OCI-LY7 (cell line): ENCODE measurements around the gene PSME4.

Source experiments
- EZH2phosphoT487 ChIP-seq: fragments of 200-600 bp; sonication (generic); IDR thresholded peaks from 2 replicates; pipeline ENCODE4 v1.6.1; 2018; ENCODE audit warnings: low read depth, borderline replicate concordance, mild to moderate bottlenecking, mixed run types, antibody characterized with exemption, low read length, moderate library complexity, mixed read lengths
- TF ChIP-seq, protein P1 (sequence below): fragments of 200-600 bp; sonication (generic); conservative IDR thresholded peaks from 2 replicates; pipeline ENCODE4 v1.5.1; 2014; ENCODE audit warnings: mild to moderate bottlenecking, antibody characterized with exemption, low read length, moderate library complexity, mixed read lengths

DNA sequence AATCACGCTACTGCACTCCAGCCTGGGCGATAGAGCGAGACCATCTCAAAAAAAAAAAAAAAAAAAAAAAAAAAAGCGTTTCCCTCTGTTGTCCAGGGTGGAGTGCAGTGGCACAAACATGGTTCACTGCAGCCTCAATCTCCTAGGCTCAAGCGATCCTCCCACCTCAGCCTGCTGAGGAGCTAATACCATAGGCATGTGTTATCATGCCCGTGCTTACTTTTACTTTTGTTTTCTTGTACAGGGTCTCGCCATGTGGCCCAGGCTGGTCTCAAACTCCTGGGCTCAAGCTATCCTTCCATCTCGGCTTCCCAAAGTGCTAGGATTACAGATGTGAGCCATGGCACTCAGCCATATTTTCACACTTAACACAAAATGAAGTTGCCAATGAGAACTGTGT lies 37.5 kb downstream of the PSME4 start:
- TF ChIP-seq, protein P1, sequence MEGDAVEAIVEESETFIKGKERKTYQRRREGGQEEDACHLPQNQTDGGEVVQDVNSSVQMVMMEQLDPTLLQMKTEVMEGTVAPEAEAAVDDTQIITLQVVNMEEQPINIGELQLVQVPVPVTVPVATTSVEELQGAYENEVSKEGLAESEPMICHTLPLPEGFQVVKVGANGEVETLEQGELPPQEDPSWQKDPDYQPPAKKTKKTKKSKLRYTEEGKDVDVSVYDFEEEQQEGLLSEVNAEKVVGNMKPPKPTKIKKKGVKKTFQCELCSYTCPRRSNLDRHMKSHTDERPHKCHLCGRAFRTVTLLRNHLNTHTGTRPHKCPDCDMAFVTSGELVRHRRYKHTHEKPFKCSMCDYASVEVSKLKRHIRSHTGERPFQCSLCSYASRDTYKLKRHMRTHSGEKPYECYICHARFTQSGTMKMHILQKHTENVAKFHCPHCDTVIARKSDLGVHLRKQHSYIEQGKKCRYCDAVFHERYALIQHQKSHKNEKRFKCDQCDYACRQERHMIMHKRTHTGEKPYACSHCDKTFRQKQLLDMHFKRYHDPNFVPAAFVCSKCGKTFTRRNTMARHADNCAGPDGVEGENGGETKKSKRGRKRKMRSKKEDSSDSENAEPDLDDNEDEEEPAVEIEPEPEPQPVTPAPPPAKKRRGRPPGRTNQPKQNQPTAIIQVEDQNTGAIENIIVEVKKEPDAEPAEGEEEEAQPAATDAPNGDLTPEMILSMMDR = no peak
- no peak for TF ChIP-seq EZH2phosphoT487
